GM12875 (cell line): ENCODE data around the gene CADPS.

Experiments
- H3K4me3 ChIP-seq: one replicate; pipeline ENCODE4 v1.5.1; 2011; ENCODE audit warnings: low read depth, low read length, control low read depth
- CTCF ChIP-seq: IDR thresholded peaks from 2 replicates; pipeline ENCODE4 v1.5.1; 2011; ENCODE audit warnings: low read depth, mild to moderate bottlenecking, control low read depth, inconsistent platforms, low read length, moderate library complexity, borderline replicate concordance; ENCODE audit not compliant: insufficient read depth

The CADPS gene

GRCh38 chr3:62569609-62570008, 305.6 kb downstream of the CADPS start:
- no peak overlapping the region for H3K4me3 ChIP-seq
- no peak for TF ChIP-seq CTCF

DNA sequence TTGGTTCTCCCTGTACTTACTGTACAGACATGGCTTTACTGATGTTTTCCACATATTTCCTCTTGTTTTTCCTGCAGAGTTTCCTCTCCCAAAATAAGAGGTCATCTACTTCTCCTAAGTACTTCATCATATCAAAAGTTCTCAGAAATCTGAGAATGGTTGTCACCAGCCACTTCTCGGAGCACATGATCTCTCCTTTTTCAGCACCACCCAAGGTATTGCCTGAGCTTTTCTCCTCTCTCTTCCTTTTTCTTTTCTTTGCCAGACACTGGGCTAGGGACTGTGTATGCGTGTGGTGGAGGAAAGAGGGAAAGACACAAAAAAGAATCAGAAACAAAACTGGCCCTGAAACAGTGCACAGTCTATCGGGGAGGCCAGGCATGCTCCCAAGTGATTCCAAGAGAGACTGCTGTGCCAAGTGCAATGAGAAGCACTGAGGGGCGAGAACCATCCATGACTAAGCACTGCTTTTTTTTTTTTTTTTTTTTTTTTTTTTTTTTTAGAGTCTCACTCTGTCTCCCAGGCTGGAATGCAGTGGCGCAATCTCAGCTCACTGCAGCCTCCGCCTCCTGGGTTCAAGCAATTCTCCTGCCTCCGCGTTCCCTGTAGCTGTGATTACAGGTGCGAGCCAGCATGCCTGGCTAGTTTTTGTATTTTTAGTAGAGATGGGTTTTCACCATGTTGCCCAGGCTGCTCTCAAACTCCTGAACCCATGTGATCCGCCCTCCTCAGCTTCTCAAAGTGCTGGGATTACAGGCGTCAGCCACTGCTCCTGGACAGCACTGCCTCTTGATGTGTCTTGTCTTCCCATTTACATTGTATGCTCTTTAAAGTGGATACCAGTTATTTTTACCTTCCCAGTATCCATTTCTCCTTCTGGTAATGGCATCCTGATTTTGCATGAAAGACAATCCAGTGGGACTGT, 307.9 kb downstream of the CADPS start:
- TF ChIP-seq CTCF: no peak
- no peak overlapping the region for H3K4me3 ChIP-seq

DNA sequence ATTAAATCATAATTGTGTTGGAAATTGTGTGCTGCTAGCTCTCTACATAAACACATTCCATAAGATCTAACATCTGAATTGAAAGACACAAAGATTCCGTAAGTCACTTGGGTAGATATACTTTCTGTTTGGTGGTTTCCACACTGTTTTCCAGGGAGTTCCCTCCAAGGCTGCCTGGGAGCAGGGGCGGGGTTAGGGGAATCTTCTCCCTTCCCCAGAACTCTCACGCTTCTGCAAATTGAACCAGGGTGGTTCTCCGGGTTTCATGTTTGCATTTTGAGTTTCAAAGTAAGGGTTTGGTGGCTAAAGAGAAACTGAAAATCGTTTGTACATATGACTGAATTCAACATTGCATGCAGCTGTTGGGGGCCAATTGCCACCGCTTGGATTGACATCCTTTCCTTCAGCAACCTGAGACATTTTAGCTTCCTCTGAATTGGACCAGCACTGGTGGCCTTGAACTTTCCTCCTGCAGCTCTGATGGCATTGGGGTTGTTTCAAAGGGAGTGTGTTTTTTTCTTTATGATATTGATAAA, 309.1 kb downstream of the CADPS start:
- TF ChIP-seq CTCF: no peak

DNA sequence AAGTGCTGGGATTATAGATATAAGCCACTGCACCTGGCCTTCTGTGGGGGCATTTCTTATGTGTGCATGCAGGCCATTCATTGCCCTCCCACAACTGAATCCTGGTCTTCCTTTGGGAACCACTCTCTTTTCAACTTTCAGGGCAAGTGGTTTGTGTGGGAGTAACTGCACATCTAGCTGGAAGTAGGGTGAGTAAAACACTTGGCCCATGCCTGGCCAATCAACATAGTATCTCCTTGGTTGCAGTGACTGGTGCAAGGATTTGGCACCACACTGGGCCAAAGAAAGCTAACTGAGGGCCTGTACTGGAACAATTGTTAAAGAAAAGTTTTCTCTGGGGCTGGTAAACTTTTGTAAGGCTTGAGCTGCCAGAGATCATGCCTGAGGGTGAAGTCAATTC, 312.6 kb downstream of the CADPS start:
- TF ChIP-seq CTCF: no peak
- H3K4me3 ChIP-seq: no peak overlapping the region

More for the DNA sequence above, 309.1 kb downstream of the CADPS start:
- no peak overlapping the region for H3K4me3 ChIP-seq

GRCh38 chr3:62562017-62562416, 313.2 kb downstream of the CADPS start:
- no peak overlapping the region for H3K4me3 ChIP-seq
- TF ChIP-seq CTCF: no peak

DNA sequence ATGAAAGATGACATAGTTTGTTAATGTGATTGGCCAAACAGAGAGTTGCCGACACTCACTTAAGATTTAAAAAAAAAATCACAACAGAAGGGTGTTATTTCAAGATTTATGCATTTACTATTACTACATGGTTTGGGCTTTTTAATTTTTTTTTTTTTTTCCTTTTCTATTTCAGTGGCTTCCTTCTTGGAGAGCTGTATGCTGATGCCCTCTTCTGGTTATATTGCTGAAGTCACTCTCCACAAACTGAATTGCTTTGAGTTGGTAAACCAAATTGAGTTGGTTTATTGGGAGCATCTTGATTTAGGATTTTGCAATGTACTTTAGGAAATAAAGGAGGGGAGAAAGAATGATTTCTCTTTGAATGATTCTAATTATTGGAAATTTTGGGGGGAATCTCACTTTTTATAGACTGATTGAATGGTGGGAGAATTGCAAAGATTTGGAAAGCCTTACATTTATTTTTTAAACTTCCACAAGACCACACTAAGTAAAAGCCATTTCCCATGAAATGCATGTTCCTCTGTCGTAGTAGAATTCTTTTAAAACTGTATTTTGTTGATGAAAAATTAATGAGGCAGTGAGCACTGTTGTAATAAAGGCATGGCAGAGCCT, 315.3 kb downstream of the CADPS start:
- TF ChIP-seq CTCF: no peak
- H3K4me3 ChIP-seq: no peak overlapping the region
